Cerebellar nuclear complex (tissue), 1 donor: ENCODE results near the gene TBC1D16.

Experiments
- DNase-seq, 2 experiments: peaks; one replicate each; lab custom pipeline; 2025; lab: John Stamatoyannopoulos, UW

The TBC1D16 gene

GRCh38 chr17:79950751-79951150, 84.9 kb downstream of the TBC1D16 start:
- DNase-seq: no peak

DNA sequence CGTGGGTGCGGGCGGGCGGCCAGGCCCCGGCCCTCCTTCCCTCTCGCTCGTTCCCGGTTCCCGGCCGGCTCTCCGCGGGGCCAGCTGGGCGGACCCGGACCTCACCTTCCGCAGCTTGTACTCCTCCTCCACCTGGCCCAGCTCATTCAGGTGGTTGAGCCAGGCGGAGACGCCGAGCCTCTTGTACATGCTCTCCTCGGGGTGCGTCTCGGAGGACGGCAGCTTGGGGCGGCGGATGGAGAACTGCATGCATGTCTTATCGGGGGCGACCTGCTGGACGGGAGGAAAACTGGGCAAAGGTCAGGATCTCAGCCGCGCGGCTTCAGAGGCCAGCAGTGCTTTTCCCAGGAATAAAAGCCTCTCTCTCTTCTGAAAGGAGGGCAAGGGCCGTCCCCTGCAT, 85.4 kb downstream of the TBC1D16 start:
- no peak for DNase-seq

DNA sequence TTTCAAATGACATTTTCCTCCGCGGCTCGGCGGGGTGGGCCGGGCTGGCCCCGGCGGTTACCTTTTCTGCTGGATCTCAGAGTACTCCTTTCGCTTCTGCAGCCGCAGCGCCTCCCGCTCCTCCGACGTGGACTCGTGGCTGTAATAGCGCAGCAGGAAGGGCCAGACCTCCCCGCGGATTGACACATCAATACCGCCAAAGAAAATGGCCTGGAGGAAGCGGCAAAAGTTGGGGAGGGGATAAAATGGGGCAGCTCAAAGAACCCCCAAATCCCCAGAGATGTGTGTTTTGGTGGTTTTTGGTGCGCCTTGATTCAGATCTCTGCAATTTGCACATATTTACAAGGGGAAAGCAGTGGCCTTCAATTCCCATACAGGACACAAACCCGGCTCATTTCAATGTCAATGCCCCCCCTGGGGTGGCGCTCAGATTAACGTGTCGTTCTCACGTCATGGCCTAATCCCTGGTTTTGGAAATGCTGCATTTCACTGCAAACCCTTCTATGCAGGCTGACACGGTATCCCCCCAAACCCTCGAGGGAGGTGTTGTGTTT, 85.9 kb downstream of the TBC1D16 start:
- DNase-seq: no peak

- DNase-seq: no peak
Observed at GRCh38 chr17:79948945-79949655, 86.6 kb downstream of the TBC1D16 start.

- no peak for DNase-seq
Observed at GRCh38 chr17:79948406-79948944, 87.2 kb downstream of the TBC1D16 start.

DNA sequence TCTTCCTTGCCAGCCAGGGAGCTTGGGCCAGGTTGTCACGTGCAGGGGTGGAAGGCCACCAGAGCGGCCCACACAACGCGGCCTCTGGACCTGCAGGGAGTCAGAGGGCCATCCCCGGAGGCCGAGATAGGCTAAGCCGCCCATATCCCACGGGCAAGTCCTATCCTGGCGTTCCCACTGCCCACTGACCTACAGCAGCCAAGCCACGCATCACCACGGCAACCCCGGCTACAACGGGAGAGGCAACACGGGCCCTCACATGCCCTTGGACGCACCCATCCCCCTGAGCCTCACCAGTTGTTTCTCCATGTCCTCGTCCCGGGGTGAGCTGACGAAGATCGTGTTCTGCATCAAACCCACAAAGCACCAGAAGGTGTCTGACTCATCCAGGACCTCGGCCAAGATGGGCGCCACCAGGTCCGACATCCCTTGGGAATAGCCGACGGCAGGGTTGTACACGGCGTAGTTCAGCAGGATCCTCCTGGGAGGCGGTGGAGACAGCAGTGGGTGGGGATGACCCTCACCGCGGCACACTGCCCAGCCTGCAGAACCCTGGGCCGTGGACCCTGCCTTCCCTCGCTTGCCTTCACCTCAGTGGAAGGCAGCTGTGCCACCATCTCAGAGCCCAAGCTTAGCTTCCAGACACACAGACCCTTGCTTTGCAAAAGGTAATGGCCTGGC, 88.2 kb downstream of the TBC1D16 start:
- no peak for DNase-seq

DNA sequence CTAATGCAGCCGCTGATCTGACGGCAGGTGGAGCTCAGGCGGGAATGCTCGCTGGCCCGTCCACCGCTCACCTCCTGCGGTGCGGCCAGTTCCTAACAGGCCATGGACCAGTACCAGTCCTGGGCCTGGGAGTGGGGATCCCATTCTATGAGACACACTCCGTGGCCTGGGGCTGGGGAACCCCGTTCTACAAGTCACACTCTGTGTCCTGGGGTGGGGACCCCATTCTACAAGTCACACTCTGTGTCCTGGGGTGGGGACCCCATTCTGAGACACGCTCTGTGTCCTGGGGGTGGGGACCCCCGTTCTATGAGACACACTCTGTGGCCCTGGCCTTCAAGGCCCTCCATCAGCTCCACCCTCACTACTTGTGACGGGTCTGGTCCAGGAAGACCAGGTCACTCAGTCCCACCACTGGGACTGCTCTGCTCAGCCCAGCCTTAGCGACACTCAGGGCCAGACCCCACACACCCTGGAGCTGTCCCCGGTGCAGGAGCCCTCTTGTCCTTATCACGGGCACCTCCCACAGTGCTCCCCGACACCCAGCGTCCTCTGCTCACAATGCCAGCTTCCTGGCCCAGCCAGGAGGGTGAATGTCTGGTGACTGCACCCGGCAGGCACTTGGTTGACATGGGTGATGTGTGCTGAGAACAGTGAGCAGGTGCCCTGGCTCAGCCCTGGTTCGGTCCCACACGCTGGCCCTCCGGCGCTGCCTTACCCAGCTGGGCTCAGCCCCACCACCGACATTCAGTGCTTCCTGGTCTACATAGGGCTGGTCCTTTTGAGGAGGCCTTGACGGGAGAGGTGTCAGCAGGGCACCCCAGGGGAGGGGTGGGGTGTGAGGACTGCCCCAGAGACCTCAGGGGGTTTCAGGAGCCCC, 89.1 kb downstream of the TBC1D16 start:
- DNase-seq: no peak

GRCh38 chr17:79945591-79946255, 89.9 kb downstream of the TBC1D16 start:
- DNase-seq: no peak

DNA sequence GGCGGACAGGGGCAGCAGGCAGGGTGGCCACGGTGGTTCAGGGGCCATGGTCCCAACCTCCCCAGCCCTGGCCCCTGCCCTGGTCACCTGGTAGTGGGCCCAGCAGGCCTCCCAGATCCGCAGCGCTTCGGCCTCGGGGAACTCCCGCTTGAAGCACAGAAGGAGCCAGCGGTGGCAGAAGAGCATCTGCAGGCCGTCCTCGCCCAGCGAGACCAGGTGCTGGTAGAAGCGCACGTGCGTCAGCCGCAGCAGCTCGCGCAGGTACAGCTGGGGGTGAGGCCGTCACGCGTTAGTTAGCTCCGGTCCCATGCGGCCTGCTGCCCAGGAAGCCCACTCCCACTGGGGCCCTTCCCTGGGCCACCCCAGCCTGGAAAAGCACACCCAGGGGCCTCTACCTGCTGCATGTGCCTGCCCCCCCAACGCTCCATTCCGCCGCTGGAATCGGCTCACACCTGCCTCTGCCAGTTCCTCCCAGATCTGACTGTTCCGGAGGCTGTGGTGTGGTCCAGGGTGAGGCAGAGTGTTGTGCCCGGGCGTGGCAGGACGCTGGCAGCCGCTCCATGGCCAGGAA, 90.8 kb downstream of the TBC1D16 start:
- no peak for DNase-seq

- no peak for DNase-seq
Observed at GRCh38 chr17:79944251-79944812, 91.3 kb downstream of the TBC1D16 start.

DNA sequence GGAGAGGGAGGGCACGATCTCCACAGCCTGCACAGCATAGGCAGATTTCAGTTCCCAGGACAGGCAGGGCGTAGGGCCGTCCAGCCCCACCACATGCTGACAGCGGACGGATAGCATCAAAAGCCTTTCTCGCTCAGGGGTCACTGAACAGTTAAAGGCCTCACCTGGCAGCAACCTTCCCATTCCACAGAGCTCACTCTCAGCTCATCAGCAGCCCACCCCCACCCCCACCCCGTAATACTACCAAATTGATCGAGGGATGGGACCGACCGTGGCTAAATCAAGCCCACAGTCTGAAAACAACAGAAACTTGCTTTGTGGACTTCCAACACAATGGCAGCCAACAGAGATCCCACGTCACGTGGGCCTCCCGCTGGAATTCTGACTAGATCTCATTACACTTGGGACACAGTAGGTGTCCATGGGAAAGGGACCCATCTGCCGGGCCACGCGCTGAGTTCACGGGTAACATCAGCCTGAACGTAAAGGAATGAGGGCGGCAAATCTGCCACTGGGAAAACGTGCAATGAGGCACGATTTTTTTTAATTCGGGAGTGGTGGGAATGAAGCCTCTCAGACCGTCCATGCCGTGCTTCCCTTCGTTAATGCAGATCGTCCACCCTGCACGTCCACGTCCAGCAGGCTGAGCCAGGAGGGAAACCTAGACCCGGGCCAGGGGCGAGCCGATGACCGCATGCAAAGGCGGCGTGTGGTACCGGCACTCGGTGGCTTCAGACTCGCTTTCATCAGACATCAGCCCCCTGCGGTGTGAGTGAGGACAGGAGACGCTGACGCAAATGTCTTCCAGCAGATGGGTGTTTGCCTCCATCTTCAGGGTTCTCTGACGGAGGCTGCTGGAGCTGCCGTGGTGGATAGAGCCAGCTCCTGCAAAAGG, 92.1 kb downstream of the TBC1D16 start:
- no peak for DNase-seq

DNA sequence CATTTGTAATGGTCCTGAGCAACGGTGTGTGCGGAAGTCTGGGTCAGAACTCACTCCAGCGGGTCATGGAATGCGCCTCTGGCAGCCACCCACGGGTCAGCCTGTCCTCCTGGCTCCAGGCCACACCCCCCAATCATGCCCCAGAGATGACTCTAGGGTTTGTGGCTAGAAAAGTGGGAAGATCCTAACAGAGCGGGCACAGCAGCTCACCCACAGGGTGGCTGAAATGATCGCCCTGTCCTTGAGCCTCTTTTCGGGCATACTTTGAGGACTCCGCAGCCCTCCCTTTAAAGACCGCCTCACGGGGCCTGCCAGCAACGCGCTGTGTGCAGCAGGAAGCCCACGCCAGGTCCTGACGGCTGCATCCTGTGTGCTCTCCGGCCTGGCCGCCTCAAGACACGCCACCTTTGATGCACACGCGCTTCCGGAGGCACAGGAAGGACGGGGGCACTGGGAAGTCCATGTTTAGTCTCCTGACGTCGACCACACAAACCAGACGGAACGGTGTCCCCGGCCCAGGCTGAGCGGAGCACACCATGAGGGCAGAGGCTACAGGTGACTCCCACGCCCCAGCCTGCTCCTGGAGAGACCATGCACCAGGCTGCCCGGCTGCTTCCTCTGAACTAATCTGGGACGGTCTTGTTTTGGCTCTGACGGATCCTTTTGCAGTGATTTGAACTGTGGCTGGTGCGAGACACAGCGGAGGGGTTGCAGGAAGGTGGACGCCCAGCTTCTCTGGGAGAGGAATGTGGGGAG, 92.9 kb downstream of the TBC1D16 start:
- DNase-seq: no peak

DNA sequence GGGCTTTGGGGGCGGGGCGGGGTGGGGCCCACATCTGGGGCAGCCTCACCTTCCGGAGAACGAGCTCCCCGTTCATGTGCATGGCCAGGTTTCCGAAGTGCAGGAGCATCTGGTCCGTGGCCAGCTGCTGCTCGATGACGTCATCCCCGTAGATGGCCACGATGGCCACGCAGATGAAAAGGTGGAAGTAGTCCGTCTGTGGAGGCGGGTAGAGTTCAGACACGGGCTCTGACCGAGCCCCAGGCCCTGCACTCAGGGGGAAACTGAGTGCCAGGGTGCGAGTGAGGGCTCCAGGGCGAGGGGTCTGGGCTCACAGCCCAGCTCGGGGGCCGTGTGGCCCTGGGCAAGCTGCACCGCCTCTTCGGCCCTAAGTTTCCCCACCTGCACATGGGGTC, 93.7 kb downstream of the TBC1D16 start:
- no peak for DNase-seq

DNA sequence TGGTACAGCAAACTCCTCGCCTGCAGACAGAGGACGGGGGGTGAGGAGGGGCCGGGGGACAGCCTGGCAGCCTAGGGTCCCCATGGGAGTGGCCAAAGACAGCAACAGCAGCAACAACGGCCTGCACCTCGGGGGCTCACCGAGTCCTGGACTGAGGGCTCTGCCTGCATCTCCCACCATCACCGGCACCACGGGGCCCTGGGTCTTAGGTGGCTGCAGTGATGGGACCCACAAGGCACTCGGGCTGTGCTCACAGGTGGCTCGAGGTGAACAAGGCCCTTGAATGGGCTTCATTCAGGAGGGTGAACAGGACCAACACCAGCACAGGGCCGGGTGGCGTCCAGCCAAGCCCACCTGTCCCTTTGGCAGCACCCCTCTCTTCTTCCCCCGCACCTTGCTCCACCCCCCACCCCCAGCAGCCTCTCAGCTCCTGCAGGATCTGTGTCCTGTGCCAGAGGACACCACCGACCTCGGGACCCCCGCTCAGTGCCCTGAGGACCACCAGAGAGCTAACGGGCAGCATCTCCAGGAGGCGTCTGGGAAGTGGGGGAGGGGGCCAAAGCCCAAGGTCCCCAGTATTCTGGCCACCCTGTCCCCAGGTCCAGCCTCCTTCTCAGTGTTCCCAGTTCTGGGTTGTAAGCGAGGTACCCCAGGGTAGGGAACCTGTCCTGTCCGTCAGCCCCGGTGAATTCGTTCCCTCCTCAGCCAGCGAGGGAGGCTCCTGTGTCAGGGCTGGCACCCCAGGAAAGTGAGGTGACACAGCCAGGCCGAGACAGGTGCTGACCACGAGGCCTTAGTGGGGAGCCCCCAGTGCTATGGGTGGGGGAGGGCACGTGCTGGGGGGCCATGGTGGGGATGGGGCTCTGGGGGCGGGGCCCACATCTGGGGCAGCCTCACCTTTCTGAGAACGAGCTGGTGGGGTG, 94.3 kb downstream of the TBC1D16 start:
- no peak for DNase-seq

DNA sequence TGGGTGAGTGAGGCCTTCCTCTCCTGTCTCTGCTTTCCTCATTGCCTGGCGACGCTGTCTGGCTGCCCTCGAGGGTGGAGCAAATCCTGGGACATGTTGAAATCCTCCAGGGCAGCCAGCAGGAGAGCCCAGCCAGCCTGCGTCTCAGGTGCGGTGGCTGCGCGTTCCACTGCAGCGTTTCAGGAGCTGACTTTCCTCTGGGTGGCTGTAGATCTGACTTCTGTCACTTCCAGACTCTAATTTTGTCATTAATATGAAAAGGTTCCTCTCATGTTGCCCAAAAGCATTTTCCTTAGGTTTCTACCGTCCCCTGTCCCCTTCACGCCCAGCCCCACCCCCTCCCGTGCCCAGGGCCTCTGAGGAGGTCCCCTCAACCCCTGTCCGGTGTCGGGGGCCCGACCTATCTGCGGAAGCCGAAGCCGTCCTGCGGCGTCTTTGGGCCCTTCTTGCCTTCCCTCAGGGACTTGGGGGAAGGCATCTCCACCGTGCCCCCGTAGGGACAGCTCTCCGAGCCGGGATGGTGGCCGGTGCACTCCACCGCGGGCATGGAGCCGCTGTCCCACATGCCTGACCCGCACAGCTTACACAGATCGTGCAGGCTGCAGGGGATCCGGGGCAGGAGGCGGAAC, 95.1 kb downstream of the TBC1D16 start:
- DNase-seq: no peak

DNA sequence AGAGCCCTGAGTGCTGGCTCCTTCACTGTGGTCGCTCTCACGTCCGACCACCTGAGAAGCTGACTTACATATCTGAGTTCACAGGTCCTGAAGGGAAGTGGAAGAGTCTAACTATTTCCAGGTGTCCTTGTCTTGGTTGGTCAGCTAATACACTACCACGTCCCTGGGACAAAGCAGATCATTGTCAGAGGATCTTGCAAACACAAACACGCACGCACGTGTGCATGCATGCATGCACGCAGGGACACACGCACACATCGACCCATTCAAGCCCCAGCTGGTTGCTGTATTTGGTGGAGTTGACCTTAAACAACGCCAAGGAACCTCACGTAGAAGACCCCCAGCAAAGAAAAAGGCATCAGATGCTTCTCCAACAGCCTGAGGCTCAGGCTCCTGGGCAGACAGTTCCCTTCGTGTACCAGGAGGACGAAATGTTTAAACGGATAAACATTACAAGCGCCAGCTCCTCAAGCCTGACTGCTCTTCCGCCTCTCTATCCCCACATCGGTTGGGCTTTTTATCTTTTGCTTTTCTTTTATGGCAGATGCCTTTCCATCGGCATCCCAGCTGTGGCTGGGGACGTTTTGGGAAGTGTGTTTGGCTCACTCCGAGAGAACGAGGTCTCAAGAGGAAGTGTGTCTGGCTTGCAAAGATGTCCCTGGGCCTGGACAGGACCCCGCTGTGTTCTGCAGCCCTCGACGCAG, 95.8 kb downstream of the TBC1D16 start:
- DNase-seq: no peak

- DNase-seq: no peak
Observed at GRCh38 chr17:79939094-79939435, 96.6 kb downstream of the TBC1D16 start.
